ENCODE results near the gene RSPRY1.

The RSPRY1 gene

GRCh38 chr16:57138281-57138935 lies 47.7 kb upstream of the RSPRY1 start:
- no peaks in the 10 kb centered on the region for H3K27me3 ChIP-seq (ENCODE audit: control insufficient read depth in 1 of 2, insufficient read depth in 1 of 2, low read length in 2 of 2)
- H3K27ac ChIP-seq (ENCODE audit: low read length, poor library complexity, severe bottlenecking) = no peak overlapping the region

GRCh38 chr16:57140931-57141668 lies 45.0 kb upstream of the RSPRY1 start:
- H2AFZ ChIP-seq (ENCODE audit: low read depth, low read length) = no peak overlapping the region
- H2BK120ac ChIP-seq (ENCODE audit: low read depth, low read length) = no peak overlapping the region
- 94% methylated on average over 7 of the region's 7 CpGs for WGBS
- no peak overlapping the region for H3K9ac ChIP-seq (ENCODE audit: low read length)
- H3K79me1 ChIP-seq (replicated peaks; ENCODE audit: low read length, poor library complexity, severe bottlenecking) = no peaks in the 10 kb centered on the region
- H2BK12ac ChIP-seq (ENCODE audit: low read length in 2 of 2) = no peak overlapping the region
- H3K4ac ChIP-seq (ENCODE audit: low read depth in 1 of 2, low read length in 2 of 2) = no peak overlapping the region
- H3K4me2 ChIP-seq (ENCODE audit: low read length, poor library complexity, severe bottlenecking) = no peak overlapping the region
- no peak overlapping the region for H3K4me3 ChIP-seq (ENCODE audit: insufficient read depth in 1 of 2, low read depth in 1 of 2, low read length in 2 of 2)
- no peak overlapping the region for H4K91ac ChIP-seq (ENCODE audit: low read length)
- no peak overlapping the region for H2AK5ac ChIP-seq (ENCODE audit: low read length, severe bottlenecking)
- no peak overlapping the region for H3K27ac ChIP-seq (ENCODE audit: low read length, poor library complexity, severe bottlenecking)
- DNase-seq = no peak
- no peak overlapping the region for H4K8ac ChIP-seq (ENCODE audit: low read length)
- H3K23ac ChIP-seq (ENCODE audit: low read length in 2 of 2) = no peak overlapping the region
- no peak overlapping the region for H2BK15ac ChIP-seq (ENCODE audit: low read depth, poor library complexity, severe bottlenecking)
- H3K4me1 ChIP-seq (ENCODE audit: control insufficient read depth, insufficient read depth, low read depth, low read length) = peaks cover 9% of the 10 kb centered on the region
- H3K9me3 ChIP-seq (ENCODE audit: control insufficient read depth, low read length) = no peaks in the 10 kb centered on the region
- H3K36me3 ChIP-seq (ENCODE audit: control insufficient read depth in 1 of 2, insufficient read depth in 2 of 2, low read depth in 1 of 2, low read length in 2 of 2) = peaks cover 0 to 19% of the 10 kb centered on the region in 2 experiments
- H3K27me3 ChIP-seq (ENCODE audit: control insufficient read depth in 1 of 2, insufficient read depth in 1 of 2, low read length in 2 of 2) = no peaks in the 10 kb centered on the region
- H3K14ac ChIP-seq (ENCODE audit: low read length in 2 of 2) = no peak overlapping the region
- H3K18ac ChIP-seq (ENCODE audit: low read depth in 1 of 2, low read length in 2 of 2) = no peak overlapping the region
- H2BK5ac ChIP-seq (ENCODE audit: low read depth, low read length, poor library complexity, severe bottlenecking) = no peak overlapping the region

More at GRCh38 chr16:57138281-57138935, 47.7 kb upstream of the RSPRY1 start:
- no peak overlapping the region for H2BK15ac ChIP-seq (ENCODE audit: low read depth, poor library complexity, severe bottlenecking)
- no peak overlapping the region for H3K14ac ChIP-seq (ENCODE audit: low read length in 2 of 2)
- no peaks in the 10 kb centered on the region for H3K9me3 ChIP-seq (ENCODE audit: control insufficient read depth, low read length)
- H3K4me1 ChIP-seq (ENCODE audit: control insufficient read depth, insufficient read depth, low read depth, low read length) = peaks cover 2% of the 10 kb centered on the region
- H3K4ac ChIP-seq (ENCODE audit: low read depth in 1 of 2, low read length in 2 of 2) = no peak overlapping the region
- no peak overlapping the region for H3K4me2 ChIP-seq (ENCODE audit: low read length, poor library complexity, severe bottlenecking)
- no peak overlapping the region for H2BK120ac ChIP-seq (ENCODE audit: low read depth, low read length)
- no peak overlapping the region for H3K18ac ChIP-seq (ENCODE audit: low read depth in 1 of 2, low read length in 2 of 2)
- H3K79me1 ChIP-seq (replicated peaks; ENCODE audit: low read length, poor library complexity, severe bottlenecking) = no peaks in the 10 kb centered on the region
- H4K8ac ChIP-seq (ENCODE audit: low read length) = no peak overlapping the region
- no peak overlapping the region for H2BK5ac ChIP-seq (ENCODE audit: low read depth, low read length, poor library complexity, severe bottlenecking)
- peak overlapping the region; percentile 3 for H4K91ac ChIP-seq (ENCODE audit: low read length)
- DNase-seq = no peak
- H3K9ac ChIP-seq (ENCODE audit: low read length) = no peak overlapping the region
- WGBS = 88% methylated on average over 10 of the region's 10 CpGs
- H3K4me3 ChIP-seq (ENCODE audit: insufficient read depth in 1 of 2, low read depth in 1 of 2, low read length in 2 of 2) = no peak overlapping the region
- peaks cover 0 to 14% of the 10 kb centered on the region in 2 experiments for H3K36me3 ChIP-seq (ENCODE audit: control insufficient read depth in 1 of 2, insufficient read depth in 2 of 2, low read depth in 1 of 2, low read length in 2 of 2)
- H2AK5ac ChIP-seq (ENCODE audit: low read length, severe bottlenecking) = no peak overlapping the region
- no peak overlapping the region for H3K23ac ChIP-seq (ENCODE audit: low read length in 2 of 2)
- no peak overlapping the region for H2BK12ac ChIP-seq (ENCODE audit: low read length in 2 of 2)
- H2AFZ ChIP-seq (ENCODE audit: low read depth, low read length) = no peak overlapping the region

- DNase-seq = no peak
- Histone ChIP-seq H4K91ac (ENCODE audit: low read length) (no peak overlapping the region), H3K27me3 (ENCODE audit: control insufficient read depth in 1 of 2, insufficient read depth in 1 of 2, low read length in 2 of 2) (no peaks in the 10 kb centered on the region), H3K4me3 (ENCODE audit: insufficient read depth in 1 of 2, low read depth in 1 of 2, low read length in 2 of 2) (no peak overlapping the region), H2BK15ac (ENCODE audit: low read depth, poor library complexity, severe bottlenecking) (no peak overlapping the region), H2BK5ac (ENCODE audit: low read depth, low read length, poor library complexity, severe bottlenecking) (no peak overlapping the region), H3K14ac (ENCODE audit: low read length in 2 of 2) (no peak overlapping the region), H2AFZ (ENCODE audit: low read depth, low read length) (no peak overlapping the region), H3K9me3 (ENCODE audit: control insufficient read depth, low read length) (no peaks in the 10 kb centered on the region), H3K4me1 (ENCODE audit: control insufficient read depth, insufficient read depth, low read depth, low read length) (peaks cover 11% of the 10 kb centered on the region), H3K4ac (ENCODE audit: low read depth in 1 of 2, low read length in 2 of 2) (no peak overlapping the region), H3K79me1 (replicated peaks; ENCODE audit: low read length, poor library complexity, severe bottlenecking) (no peaks in the 10 kb centered on the region), H2AK5ac (ENCODE audit: low read length, severe bottlenecking) (no peak overlapping the region), H3K23ac (ENCODE audit: low read length in 2 of 2) (no peak overlapping the region), H3K18ac (ENCODE audit: low read depth in 1 of 2, low read length in 2 of 2) (no peak overlapping the region), H2BK120ac (ENCODE audit: low read depth, low read length) (no peak overlapping the region), H3K27ac (ENCODE audit: low read length, poor library complexity, severe bottlenecking) (no peak overlapping the region), H3K9ac (ENCODE audit: low read length) (no peak overlapping the region), H3K36me3 (ENCODE audit: control insufficient read depth in 1 of 2, insufficient read depth in 2 of 2, low read depth in 1 of 2, low read length in 2 of 2) (peaks cover 0 to 28% of the 10 kb centered on the region in 2 experiments), H3K4me2 (ENCODE audit: low read length, poor library complexity, severe bottlenecking) (no peak overlapping the region), H2BK12ac (ENCODE audit: low read length in 2 of 2) (no peak overlapping the region), H4K8ac (ENCODE audit: low read length) (no peak overlapping the region)
- 90% methylated on average over 15 of the region's 16 CpGs for WGBS
Observed at GRCh38 chr16:57141822-57142631, 44.1 kb upstream of the RSPRY1 start.

Data from mesenchymal stem cell (in vitro differentiated cells and primary cell).